ENCODE results near the gene SLC35A3.
A peak's percentile ranks its signal among the peaks of the same experiment; 100 is the strongest.
"Not testable (repeated sequence)": the region's sequence is repeated elsewhere in the genome, so short reads cannot be mapped to it uniquely, and the experiment has no call there.

The SLC35A3 gene

GRCh38 chr1:100036718-100037655 lies 67.2 kb downstream of the SLC35A3 start:
- no peak for TF ChIP-seq CTCF (conservative IDR thresholded peaks at IDR 0.05)
- peak overlapping the region; percentile 93 for H3K27ac ChIP-seq

DNA sequence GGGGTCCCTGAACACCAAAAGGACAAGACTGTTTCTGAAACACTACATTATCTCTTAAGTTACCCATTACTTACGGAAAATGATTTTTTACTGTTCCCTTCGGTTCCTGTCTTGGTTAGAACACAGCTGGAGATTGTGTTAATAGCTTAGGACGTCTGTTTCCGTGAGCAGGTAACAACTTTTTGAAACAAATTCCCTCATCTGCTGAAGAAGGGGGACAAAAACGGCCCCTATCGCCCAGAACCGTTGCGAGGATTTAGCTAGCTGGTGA lies 67.8 kb downstream of the SLC35A3 start:
- peak overlapping the region; percentile 93 for H3K27ac ChIP-seq
- TF ChIP-seq CTCF (conservative IDR thresholded peaks at IDR 0.05): no peak

DNA sequence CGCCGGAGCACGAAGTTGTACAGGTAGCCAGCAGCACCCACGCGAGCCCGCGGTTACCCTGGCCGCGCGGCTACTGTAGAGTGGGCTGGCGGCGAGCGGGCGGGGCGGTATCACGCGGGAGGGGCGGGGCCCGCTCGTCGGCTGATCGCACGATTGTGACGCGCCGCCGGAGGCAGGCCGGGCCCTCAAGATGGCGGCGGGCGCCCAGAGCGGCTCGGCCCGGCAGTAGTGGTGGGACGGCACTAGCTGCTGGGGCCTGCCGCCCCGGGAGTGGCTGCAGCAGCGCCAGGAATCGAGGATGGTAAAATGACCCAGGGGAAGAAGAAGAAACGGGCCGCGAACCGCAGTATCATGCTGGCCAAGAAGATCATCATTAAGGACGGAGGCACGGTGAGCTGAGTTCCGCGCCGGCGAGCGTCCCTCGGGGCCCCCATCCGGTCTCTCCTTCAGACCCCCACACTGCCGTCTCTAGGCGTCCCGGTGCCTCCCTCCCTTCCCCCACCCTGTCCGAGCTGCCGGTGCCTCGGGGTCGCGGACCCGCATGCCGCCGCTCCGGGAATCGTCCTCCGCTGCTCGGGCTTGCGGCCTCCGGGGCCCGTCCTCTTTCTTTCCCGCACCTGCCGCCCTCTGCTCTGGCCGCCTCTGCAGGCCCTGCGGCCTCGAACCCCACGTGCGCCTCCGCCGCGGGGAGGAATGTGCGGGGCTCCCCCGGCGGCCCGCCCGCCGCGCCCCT lies 68.3 kb downstream of the SLC35A3 start:
- H3K27ac ChIP-seq: peak overlapping the region; percentile 93
- TF ChIP-seq CTCF (conservative IDR thresholded peaks at IDR 0.05): no peak

- peak overlapping the region; percentile 93 for H3K27ac ChIP-seq
- no peak for TF ChIP-seq CTCF (conservative IDR thresholded peaks at IDR 0.05)
Measured at GRCh38 chr1:100038660-100039287, 69.0 kb downstream of the SLC35A3 start.

- TF ChIP-seq CTCF (conservative IDR thresholded peaks at IDR 0.05): no peak
- peak overlapping the region; percentile 93 for H3K27ac ChIP-seq
Measured at GRCh38 chr1:100039591-100039990, 69.8 kb downstream of the SLC35A3 start.

GRCh38 chr1:100045206-100045605 lies 75.4 kb downstream of the SLC35A3 start:
- TF ChIP-seq CTCF (conservative IDR thresholded peaks at IDR 0.05): no peak
- H3K27ac ChIP-seq: no peak overlapping the region

GRCh38 chr1:100047235-100047708 lies 77.5 kb downstream of the SLC35A3 start:
- H3K27ac ChIP-seq: not testable (repeated sequence)

Measured in VCaP (cell line).